Measurements from ENCODE around the gene LMX1A. TPM values are rescaled to one million over a fixed set of nuclear protein-coding genes. Genes with fewer than 3 reads are reported as not detected.

The LMX1A gene
- total and polyA plus RNA-seq, 9 of the 15 experiments (the other 6 are each of a cell fraction or from before 2014, with no cell fraction given): not detected

GRCh38 chr1:165235155-165235776 lies 121.2 kb downstream of the LMX1A start:
- ChIA-PET CTCF (ENCODE audit: low intra/inter-chr PET ratio) (no interaction called here), POLR2A (interaction anchor here (0.6 kb wide), 1 partner anchor 1449 kb away, joined by 3 read pairs; no protein-coding TSS in a partner anchor)
- Histone ChIP-seq H2AFZ (ENCODE audit: low read depth, low read length) (no peak overlapping the region), H3K9me1 (ENCODE audit: control insufficient read depth, insufficient read depth, low read length) (no peaks in the 10 kb centered on the region), H4K20me1 (replicated peaks; ENCODE audit: control insufficient read depth, insufficient read depth, low read length) (no peaks in the 10 kb centered on the region), H3K4me2 (ENCODE audit: insufficient read depth, low read length) (no peak overlapping the region), H3K27ac (ENCODE audit: extremely low read depth, low read depth, low read length) (no peak overlapping the region), H3K9me3 (replicated peaks; ENCODE audit: control insufficient read depth, insufficient read depth, low read depth, low read length) (no peaks in the 10 kb centered on the region), H3K4me1 (replicated peaks in 1 of 2; ENCODE audit: control insufficient read depth in 2 of 2, insufficient read depth in 2 of 2, low read length in 2 of 2) (peaks cover 0 to 10% of the 10 kb centered on the region in 2 experiments; a peak in 1 of 5 replicates), H3K4me3 (no peak overlapping the region), H3K79me2 (ENCODE audit: control insufficient read depth, insufficient read depth, low read length) (no peaks in the 10 kb centered on the region), H3K27me3 (ENCODE audit: control insufficient read depth in 2 of 2, insufficient read depth in 2 of 2, low read length in 2 of 2) (peaks cover 13 to 17% of the 10 kb centered on the region in 2 experiments; a peak in 4 of 5 replicates), H3K9ac (ENCODE audit: insufficient read depth in 1 of 2, low read depth in 2 of 2, low read length in 2 of 2) (no peak overlapping the region), H3K36me3 (ENCODE audit: control insufficient read depth, insufficient read depth, low read length) (no peaks in the 10 kb centered on the region)
- in situ Hi-C loops (cut with MboI) (no loop called here), intact Hi-C loops (cut with micrococcal nuclease) (no loop called here)
- DNase-seq (ENCODE audit: extremely low read depth in 1 of 4, low spot score in 3 of 4): no peak
- no peak for TF ChIP-seq ZNF778 (CRISPR knock-in tag; IDR thresholded peaks at IDR 0.05)
- TF ChIP-seq ZNF740 (CRISPR knock-in tag; IDR thresholded peaks at IDR 0.05): no peak
- TF ChIP-seq ZNF740 (tag; IDR thresholded peaks at IDR 0.05): no peak
- no peak for TF ChIP-seq RCOR1 (IDR thresholded peaks at IDR 0.05; ENCODE audit: borderline replicate concordance in 1 of 2, low read depth in 2 of 2, low read length in 2 of 2)
- TF ChIP-seq CCAR2 (IDR thresholded peaks at IDR 0.05; ENCODE audit: low read depth, low read length): no peak
- no peak for TF ChIP-seq E2F4 (CRISPR knock-in tag; IDR thresholded peaks at IDR 0.05; ENCODE audit: low read depth)
- no peak for TF ChIP-seq CREM (IDR thresholded peaks at IDR 0.05; ENCODE audit: low read depth)
- 9% methylated on average over 50 of the region's 56 CpGs for WGBS (ENCODE audit: insufficient coverage, low coverage, missing lambda C conversion rate)
- FAIRE-seq: no peak
- no peak for ATAC-seq
- BruUV-seq (replicated peaks): no TSS peak
